ENCODE measurements around the gene EPHB2.

Gene EPHB2

GRCh38 chr1:22747021-22747734 is 36.5 kb downstream of the EPHB2 start:
- Histone ChIP-seq H3K9ac (ENCODE audit: low read length) (no peak overlapping the region), H2AFZ (ENCODE audit: low read length) (no peak overlapping the region), H4K20me1 (ENCODE audit: insufficient read depth, low read length) (no peaks in the 10 kb centered on the region), H3F3A (ENCODE audit: insufficient read depth, low read length) (no peaks in the 10 kb centered on the region), H3K79me2 (ENCODE audit: low read length) (no peaks in the 10 kb centered on the region), H3K4me1 (ENCODE audit: low read length) (no peaks in the 10 kb centered on the region), H3K27ac (ENCODE audit: low read length) (no peak overlapping the region), H3K36me3 (replicated peaks; ENCODE audit: insufficient read depth, low read length) (no peaks in the 10 kb centered on the region), H3K4me2 (ENCODE audit: low read depth, low read length) (no peak overlapping the region), H3K27me3 (replicated peaks; ENCODE audit: insufficient read depth, low read length) (peaks cover 89% of the 10 kb centered on the region), H3K9me2 (replicated peaks; ENCODE audit: insufficient read depth, low read length) (no peaks in the 10 kb centered on the region), H3K4me3 (ENCODE audit: low read length) (no peak overlapping the region), H3K9me3 (replicated peaks; ENCODE audit: insufficient read depth, low read length) (no peaks in the 10 kb centered on the region)
- DNase-seq = no peak
- TF ChIP-seq EZH2phosphoT487 (IDR thresholded peaks at IDR 0.05; ENCODE audit: low read length) = no peak
- TF ChIP-seq EZH2 (optimal IDR thresholded peaks at IDR 0.05; ENCODE audit: low read depth, low read length) = no peak
- TF ChIP-seq CTCF (IDR thresholded peaks at IDR 0.05; ENCODE audit: low read length) = no peak

GRCh38 chr1:22747735-22748073 is 37.1 kb downstream of the EPHB2 start:
- no peak overlapping the region for H3K4me3 ChIP-seq (ENCODE audit: low read length)
- no peak overlapping the region for H3K27ac ChIP-seq (ENCODE audit: low read length)
- no peaks in the 10 kb centered on the region for H3F3A ChIP-seq (ENCODE audit: insufficient read depth, low read length)

GRCh38 chr1:22749503-22749902 is 38.9 kb downstream of the EPHB2 start:
- Histone ChIP-seq H3K9me2 (replicated peaks; ENCODE audit: insufficient read depth, low read length) (no peaks in the 10 kb centered on the region), H3K9ac (ENCODE audit: low read length) (no peak overlapping the region), H3K9me3 (replicated peaks; ENCODE audit: insufficient read depth, low read length) (no peaks in the 10 kb centered on the region), H3K79me2 (ENCODE audit: low read length) (no peaks in the 10 kb centered on the region), H3K4me2 (ENCODE audit: low read depth, low read length) (no peak overlapping the region), H3K27me3 (replicated peaks; ENCODE audit: insufficient read depth, low read length) (peaks cover 82% of the 10 kb centered on the region), H2AFZ (ENCODE audit: low read length) (no peak overlapping the region), H4K20me1 (ENCODE audit: insufficient read depth, low read length) (no peaks in the 10 kb centered on the region), H3K36me3 (replicated peaks; ENCODE audit: insufficient read depth, low read length) (no peaks in the 10 kb centered on the region), H3K4me1 (ENCODE audit: low read length) (no peaks in the 10 kb centered on the region), H3K4me3 (ENCODE audit: low read length) (no peak overlapping the region), H3F3A (ENCODE audit: insufficient read depth, low read length) (no peaks in the 10 kb centered on the region), H3K27ac (ENCODE audit: low read length) (no peak overlapping the region)
- TF ChIP-seq EZH2phosphoT487 (IDR thresholded peaks at IDR 0.05; ENCODE audit: low read length) (no peak), CTCF (IDR thresholded peaks at IDR 0.05; ENCODE audit: low read length) (no peak), EZH2 (optimal IDR thresholded peaks at IDR 0.05; ENCODE audit: low read depth, low read length) (no peak)
- no peak for DNase-seq

More at GRCh38 chr1:22747735-22748073, 37.1 kb downstream of the EPHB2 start:
- H3K9me3 ChIP-seq (replicated peaks; ENCODE audit: insufficient read depth, low read length) = no peaks in the 10 kb centered on the region
- H3K9me2 ChIP-seq (replicated peaks; ENCODE audit: insufficient read depth, low read length) = no peaks in the 10 kb centered on the region
- no peaks in the 10 kb centered on the region for H4K20me1 ChIP-seq (ENCODE audit: insufficient read depth, low read length)
- no peak overlapping the region for H2AFZ ChIP-seq (ENCODE audit: low read length)
- H3K36me3 ChIP-seq (replicated peaks; ENCODE audit: insufficient read depth, low read length) = no peaks in the 10 kb centered on the region
- no peaks in the 10 kb centered on the region for H3K79me2 ChIP-seq (ENCODE audit: low read length)
- H3K9ac ChIP-seq (ENCODE audit: low read length) = no peak overlapping the region
- peaks cover 84% of the 10 kb centered on the region for H3K27me3 ChIP-seq (replicated peaks; ENCODE audit: insufficient read depth, low read length)
- DNase-seq = no peak
- H3K4me1 ChIP-seq (ENCODE audit: low read length) = no peaks in the 10 kb centered on the region
- TF ChIP-seq EZH2phosphoT487 (IDR thresholded peaks at IDR 0.05; ENCODE audit: low read length) (no peak), CTCF (IDR thresholded peaks at IDR 0.05; ENCODE audit: low read length) (no peak), EZH2 (optimal IDR thresholded peaks at IDR 0.05; ENCODE audit: low read depth, low read length) (no peak)
- H3K4me2 ChIP-seq (ENCODE audit: low read depth, low read length) = no peak overlapping the region

Data from MM.1S (cell line).